PFSK-1 (cell line): ENCODE data around the gene ANKRD34A.
A peak's percentile ranks its signal among the peaks of the same experiment; 100 is the strongest.

ENCODE experiments used
- FOXP2 ChIP-seq: optimal IDR thresholded peaks from 2 replicates; pipeline ENCODE3; 2011; ENCODE audit warnings: borderline replicate concordance, control low read depth, inconsistent platforms; ENCODE audit not compliant: insufficient read depth; ENCODE audit errors: extremely low read length, extremely low read depth
- POLR2AphosphoS5 ChIP-seq: IDR thresholded peaks from 2 replicates; pipeline ENCODE4 v1.6.1; 2012; ENCODE audit warnings: low read depth, mild to moderate bottlenecking, control low read depth, low read length, moderate library complexity
- REST ChIP-seq, 2 experiments: IDR thresholded peaks; 2 replicates each; pipeline versions ENCODE4 v1.6.1 to v1.8.0; 2011 to 2012; ENCODE audit warnings: low read depth in 2 of 2, low read length in 2 of 2, control low read depth in 1 of 2, inconsistent platforms in 1 of 2, mild to moderate bottlenecking in 1 of 2, moderate library complexity in 1 of 2; ENCODE audit not compliant: insufficient read depth in 1 of 2
- SIN3A ChIP-seq: IDR thresholded peaks from 2 replicates; pipeline ENCODE4 v1.6.1; 2012; ENCODE audit warnings: mild to moderate bottlenecking, low read length, moderate library complexity, borderline replicate concordance; ENCODE audit not compliant: insufficient read depth
- TAF1 ChIP-seq: IDR thresholded peaks from 2 replicates; pipeline ENCODE4 v1.6.1; 2012; ENCODE audit warnings: low read length, control low read depth, borderline replicate concordance; ENCODE audit not compliant: insufficient read depth

The ANKRD34A gene

GRCh38 chr1:145991735-145992412 lies 27.5 kb upstream of the ANKRD34A start:
- TF ChIP-seq TAF1 (no peak), POLR2AphosphoS5 (peak; percentile 51; the same call in 1 of the 2 replicates)

- TF ChIP-seq REST (IDR thresholded peaks at IDR 0.05; ENCODE audit: insufficient read depth in 1 of 2, low read depth in 2 of 2, low read length in 2 of 2) (no peak), POLR2AphosphoS5 (no peak), FOXP2 (no peak), TAF1 (no peak), SIN3A (no peak)
These were observed 26.0 kb upstream of the ANKRD34A start for GRCh38 chr1:145990249-145990855.

- TF ChIP-seq POLR2AphosphoS5 (no peak), REST (IDR thresholded peaks at IDR 0.05; ENCODE audit: insufficient read depth in 1 of 2, low read depth in 2 of 2, low read length in 2 of 2) (no peak), TAF1 (no peak), FOXP2 (no peak), SIN3A (no peak)
These were observed 24.4 kb upstream of the ANKRD34A start for GRCh38 chr1:145988773-145989172.

GRCh38 chr1:145987926-145988325 lies 23.6 kb upstream of the ANKRD34A start:
- no peak for TF ChIP-seq FOXP2
- TF ChIP-seq TAF1: no peak
- no peak for TF ChIP-seq SIN3A
- TF ChIP-seq POLR2AphosphoS5: no peak
- TF ChIP-seq REST (IDR thresholded peaks at IDR 0.05; ENCODE audit: insufficient read depth in 1 of 2, low read depth in 2 of 2, low read length in 2 of 2): no peak

- TF ChIP-seq SIN3A (no peak), FOXP2 (no peak), REST (IDR thresholded peaks at IDR 0.05; ENCODE audit: insufficient read depth in 1 of 2, low read depth in 2 of 2, low read length in 2 of 2) (no peak), TAF1 (no peak), POLR2AphosphoS5 (no peak)
These were observed 22.2 kb upstream of the ANKRD34A start for GRCh38 chr1:145986551-145986950.
